K562 (cell line): ENCODE data around the gene C20orf141. TPM values are rescaled to one million over a fixed set of nuclear protein-coding genes. Genes with fewer than 3 reads are reported as not detected.

Experiments
- ASH1L ChIP-seq: fragments of 450-650 bp; IDR thresholded peaks from 2 replicates; pipeline ENCODE4 v1.6.1; 2018; ENCODE audit warnings: borderline replicate concordance, mild to moderate bottlenecking, low read depth; ENCODE audit not compliant: partially characterized antibody
- HNRNPLL ChIP-seq: fragments of 200-400 bp; formaldehyde crosslinking; IDR thresholded peaks from 2 replicates; pipeline ENCODE4 v1.6.1; 2017; ENCODE audit warnings: low read length, low read depth, mild to moderate bottlenecking; ENCODE audit not compliant: poor library complexity, severe bottlenecking
- ZNF668 ChIP-seq: fragments of 250-450 bp; sonication (Bioruptor Pico); IDR thresholded peaks from 2 replicates; pipeline ENCODE4 v1.8.0; 2022; ENCODE audit warnings: mild to moderate bottlenecking, inconsistent platforms
- polyA plus RNA-seq, 8 experiments: library from polyadenylated mRNA; depleted of rRNA in 4 of 8; stranded (reverse) in 5 of 8; unstranded in 3 of 8; fragments of >200 nt; fragmentation: Nextera tagmentation in 2 of 8; fragmentation: Illumina TruSeq in 1 of 8; extraction: Ambion mirVana in 2 of 8; extraction: Trizol in 1 of 8; gene quantifications; 2 replicates each; pipeline versions ENCODE4 v1.2.1 to v1.2.3, GENCODE V29; 2011 to 2014; ENCODE audit warnings: inconsistent platforms in 1 of 8, missing spikeins in 1 of 8
- total RNA-seq, 7 experiments: library from RNA; depleted of rRNA in 6 of 7; stranded (reverse); fragments of >200 nt in 6 of 7; fragmentation: Illumina TruSeq in 2 of 7; extraction: Trizol in 2 of 7; gene quantifications; 2 replicates each; pipeline versions ENCODE4 v1.2.1 to v1.2.3, GENCODE V29; 2011 to 2021; ENCODE audit warnings: low replicate concordance in 1 of 7
- TF ChIP-seq, protein P1 (sequence below): fragments of 450-650 bp; IDR thresholded peaks from 2 replicates; pipeline ENCODE4 v1.6.1; 2016; ENCODE audit warnings: mild to moderate bottlenecking, moderate library complexity
- TF ChIP-seq, protein P2 (sequence below): fragments of 450-650 bp; IDR thresholded peaks from 2 replicates; pipeline ENCODE4 v1.6.1; 2017; ENCODE audit warnings: antibody characterized with exemption, mild to moderate bottlenecking
- TF ChIP-seq, protein P3 (sequence below): sonication (generic); formaldehyde crosslinking; IDR thresholded peaks from 2 replicates; pipeline ENCODE4 v1.8.0; 2022; ENCODE audit warnings: mild to moderate bottlenecking, missing genetic modification reagents, borderline replicate concordance
- TF ChIP-seq, protein P4 (sequence below): IDR thresholded peaks from 2 replicates; pipeline ENCODE4 v1.6.1; 2011; ENCODE audit not compliant: insufficient read length; ENCODE audit errors: extremely low read depth

C20orf141 gene
- total and polyA plus RNA-seq, 9 of the 15 experiments (the other 6 are each of a cell fraction or from before 2014, with no cell fraction given), result not detected

DNA sequence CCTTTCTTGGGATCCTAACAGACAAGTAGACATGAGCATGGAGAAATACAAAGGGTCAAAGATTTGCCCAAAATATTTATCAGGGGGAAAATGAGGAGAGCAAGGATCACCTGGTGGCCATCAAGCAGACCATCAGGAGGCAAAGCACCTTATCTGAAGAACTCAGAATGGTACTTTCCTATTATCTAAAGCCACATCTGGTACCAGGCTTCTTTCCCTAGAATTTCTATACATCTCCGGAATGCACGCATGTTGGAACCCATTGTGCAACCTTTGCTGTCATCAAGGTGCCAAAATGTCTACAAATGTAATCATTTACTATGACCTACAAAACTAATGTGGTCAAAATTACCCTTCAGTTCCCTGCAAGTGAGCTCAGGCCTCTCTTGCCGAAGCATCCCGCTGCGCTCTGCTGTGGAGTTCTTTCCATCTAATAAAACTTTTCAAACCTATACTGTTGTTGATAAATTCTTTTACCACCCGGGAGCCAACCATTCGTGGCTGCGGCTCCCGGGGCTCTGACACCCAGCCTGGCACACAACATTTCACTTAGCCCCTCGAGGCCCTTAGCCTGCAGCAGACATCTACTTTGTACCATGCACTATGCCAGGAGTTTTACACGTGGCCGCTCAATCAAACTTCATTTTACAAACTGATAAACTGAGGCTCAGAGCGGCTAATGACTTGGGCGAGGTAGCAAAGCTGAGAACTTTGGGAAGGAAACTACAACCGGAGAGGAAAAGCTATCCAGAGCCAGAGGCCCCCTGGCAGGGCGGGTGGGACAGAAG lies 10.6 kb upstream of the C20orf141 start (continued):
- TF ChIP-seq, protein P1, sequence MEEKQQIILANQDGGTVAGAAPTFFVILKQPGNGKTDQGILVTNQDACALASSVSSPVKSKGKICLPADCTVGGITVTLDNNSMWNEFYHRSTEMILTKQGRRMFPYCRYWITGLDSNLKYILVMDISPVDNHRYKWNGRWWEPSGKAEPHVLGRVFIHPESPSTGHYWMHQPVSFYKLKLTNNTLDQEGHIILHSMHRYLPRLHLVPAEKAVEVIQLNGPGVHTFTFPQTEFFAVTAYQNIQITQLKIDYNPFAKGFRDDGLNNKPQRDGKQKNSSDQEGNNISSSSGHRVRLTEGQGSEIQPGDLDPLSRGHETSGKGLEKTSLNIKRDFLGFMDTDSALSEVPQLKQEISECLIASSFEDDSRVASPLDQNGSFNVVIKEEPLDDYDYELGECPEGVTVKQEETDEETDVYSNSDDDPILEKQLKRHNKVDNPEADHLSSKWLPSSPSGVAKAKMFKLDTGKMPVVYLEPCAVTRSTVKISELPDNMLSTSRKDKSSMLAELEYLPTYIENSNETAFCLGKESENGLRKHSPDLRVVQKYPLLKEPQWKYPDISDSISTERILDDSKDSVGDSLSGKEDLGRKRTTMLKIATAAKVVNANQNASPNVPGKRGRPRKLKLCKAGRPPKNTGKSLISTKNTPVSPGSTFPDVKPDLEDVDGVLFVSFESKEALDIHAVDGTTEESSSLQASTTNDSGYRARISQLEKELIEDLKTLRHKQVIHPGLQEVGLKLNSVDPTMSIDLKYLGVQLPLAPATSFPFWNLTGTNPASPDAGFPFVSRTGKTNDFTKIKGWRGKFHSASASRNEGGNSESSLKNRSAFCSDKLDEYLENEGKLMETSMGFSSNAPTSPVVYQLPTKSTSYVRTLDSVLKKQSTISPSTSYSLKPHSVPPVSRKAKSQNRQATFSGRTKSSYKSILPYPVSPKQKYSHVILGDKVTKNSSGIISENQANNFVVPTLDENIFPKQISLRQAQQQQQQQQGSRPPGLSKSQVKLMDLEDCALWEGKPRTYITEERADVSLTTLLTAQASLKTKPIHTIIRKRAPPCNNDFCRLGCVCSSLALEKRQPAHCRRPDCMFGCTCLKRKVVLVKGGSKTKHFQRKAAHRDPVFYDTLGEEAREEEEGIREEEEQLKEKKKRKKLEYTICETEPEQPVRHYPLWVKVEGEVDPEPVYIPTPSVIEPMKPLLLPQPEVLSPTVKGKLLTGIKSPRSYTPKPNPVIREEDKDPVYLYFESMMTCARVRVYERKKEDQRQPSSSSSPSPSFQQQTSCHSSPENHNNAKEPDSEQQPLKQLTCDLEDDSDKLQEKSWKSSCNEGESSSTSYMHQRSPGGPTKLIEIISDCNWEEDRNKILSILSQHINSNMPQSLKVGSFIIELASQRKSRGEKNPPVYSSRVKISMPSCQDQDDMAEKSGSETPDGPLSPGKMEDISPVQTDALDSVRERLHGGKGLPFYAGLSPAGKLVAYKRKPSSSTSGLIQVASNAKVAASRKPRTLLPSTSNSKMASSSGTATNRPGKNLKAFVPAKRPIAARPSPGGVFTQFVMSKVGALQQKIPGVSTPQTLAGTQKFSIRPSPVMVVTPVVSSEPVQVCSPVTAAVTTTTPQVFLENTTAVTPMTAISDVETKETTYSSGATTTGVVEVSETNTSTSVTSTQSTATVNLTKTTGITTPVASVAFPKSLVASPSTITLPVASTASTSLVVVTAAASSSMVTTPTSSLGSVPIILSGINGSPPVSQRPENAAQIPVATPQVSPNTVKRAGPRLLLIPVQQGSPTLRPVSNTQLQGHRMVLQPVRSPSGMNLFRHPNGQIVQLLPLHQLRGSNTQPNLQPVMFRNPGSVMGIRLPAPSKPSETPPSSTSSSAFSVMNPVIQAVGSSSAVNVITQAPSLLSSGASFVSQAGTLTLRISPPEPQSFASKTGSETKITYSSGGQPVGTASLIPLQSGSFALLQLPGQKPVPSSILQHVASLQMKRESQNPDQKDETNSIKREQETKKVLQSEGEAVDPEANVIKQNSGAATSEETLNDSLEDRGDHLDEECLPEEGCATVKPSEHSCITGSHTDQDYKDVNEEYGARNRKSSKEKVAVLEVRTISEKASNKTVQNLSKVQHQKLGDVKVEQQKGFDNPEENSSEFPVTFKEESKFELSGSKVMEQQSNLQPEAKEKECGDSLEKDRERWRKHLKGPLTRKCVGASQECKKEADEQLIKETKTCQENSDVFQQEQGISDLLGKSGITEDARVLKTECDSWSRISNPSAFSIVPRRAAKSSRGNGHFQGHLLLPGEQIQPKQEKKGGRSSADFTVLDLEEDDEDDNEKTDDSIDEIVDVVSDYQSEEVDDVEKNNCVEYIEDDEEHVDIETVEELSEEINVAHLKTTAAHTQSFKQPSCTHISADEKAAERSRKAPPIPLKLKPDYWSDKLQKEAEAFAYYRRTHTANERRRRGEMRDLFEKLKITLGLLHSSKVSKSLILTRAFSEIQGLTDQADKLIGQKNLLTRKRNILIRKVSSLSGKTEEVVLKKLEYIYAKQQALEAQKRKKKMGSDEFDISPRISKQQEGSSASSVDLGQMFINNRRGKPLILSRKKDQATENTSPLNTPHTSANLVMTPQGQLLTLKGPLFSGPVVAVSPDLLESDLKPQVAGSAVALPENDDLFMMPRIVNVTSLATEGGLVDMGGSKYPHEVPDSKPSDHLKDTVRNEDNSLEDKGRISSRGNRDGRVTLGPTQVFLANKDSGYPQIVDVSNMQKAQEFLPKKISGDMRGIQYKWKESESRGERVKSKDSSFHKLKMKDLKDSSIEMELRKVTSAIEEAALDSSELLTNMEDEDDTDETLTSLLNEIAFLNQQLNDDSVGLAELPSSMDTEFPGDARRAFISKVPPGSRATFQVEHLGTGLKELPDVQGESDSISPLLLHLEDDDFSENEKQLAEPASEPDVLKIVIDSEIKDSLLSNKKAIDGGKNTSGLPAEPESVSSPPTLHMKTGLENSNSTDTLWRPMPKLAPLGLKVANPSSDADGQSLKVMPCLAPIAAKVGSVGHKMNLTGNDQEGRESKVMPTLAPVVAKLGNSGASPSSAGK, result no peak
- no peak for TF ChIP-seq HNRNPLL
- TF ChIP-seq, protein P2, sequence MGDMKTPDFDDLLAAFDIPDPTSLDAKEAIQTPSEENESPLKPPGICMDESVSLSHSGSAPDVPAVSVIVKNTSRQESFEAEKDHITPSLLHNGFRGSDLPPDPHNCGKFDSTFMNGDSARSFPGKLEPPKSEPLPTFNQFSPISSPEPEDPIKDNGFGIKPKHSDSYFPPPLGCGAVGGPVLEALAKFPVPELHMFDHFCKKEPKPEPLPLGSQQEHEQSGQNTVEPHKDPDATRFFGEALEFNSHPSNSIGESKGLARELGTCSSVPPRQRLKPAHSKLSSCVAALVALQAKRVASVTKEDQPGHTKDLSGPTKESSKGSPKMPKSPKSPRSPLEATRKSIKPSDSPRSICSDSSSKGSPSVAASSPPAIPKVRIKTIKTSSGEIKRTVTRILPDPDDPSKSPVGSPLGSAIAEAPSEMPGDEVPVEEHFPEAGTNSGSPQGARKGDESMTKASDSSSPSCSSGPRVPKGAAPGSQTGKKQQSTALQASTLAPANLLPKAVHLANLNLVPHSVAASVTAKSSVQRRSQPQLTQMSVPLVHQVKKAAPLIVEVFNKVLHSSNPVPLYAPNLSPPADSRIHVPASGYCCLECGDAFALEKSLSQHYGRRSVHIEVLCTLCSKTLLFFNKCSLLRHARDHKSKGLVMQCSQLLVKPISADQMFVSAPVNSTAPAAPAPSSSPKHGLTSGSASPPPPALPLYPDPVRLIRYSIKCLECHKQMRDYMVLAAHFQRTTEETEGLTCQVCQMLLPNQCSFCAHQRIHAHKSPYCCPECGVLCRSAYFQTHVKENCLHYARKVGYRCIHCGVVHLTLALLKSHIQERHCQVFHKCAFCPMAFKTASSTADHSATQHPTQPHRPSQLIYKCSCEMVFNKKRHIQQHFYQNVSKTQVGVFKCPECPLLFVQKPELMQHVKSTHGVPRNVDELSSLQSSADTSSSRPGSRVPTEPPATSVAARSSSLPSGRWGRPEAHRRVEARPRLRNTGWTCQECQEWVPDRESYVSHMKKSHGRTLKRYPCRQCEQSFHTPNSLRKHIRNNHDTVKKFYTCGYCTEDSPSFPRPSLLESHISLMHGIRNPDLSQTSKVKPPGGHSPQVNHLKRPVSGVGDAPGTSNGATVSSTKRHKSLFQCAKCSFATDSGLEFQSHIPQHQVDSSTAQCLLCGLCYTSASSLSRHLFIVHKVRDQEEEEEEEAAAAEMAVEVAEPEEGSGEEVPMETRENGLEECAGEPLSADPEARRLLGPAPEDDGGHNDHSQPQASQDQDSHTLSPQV, result no peak
- TF ChIP-seq, protein P3, sequence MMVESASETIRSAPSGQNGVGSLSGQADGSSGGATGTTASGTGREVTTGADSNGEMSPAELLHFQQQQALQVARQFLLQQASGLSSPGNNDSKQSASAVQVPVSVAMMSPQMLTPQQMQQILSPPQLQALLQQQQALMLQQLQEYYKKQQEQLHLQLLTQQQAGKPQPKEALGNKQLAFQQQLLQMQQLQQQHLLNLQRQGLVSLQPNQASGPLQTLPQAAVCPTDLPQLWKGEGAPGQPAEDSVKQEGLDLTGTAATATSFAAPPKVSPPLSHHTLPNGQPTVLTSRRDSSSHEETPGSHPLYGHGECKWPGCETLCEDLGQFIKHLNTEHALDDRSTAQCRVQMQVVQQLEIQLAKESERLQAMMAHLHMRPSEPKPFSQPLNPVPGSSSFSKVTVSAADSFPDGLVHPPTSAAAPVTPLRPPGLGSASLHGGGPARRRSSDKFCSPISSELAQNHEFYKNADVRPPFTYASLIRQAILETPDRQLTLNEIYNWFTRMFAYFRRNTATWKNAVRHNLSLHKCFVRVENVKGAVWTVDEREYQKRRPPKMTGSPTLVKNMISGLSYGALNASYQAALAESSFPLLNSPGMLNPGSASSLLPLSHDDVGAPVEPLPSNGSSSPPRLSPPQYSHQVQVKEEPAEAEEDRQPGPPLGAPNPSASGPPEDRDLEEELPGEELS, result no peak
- no peak for TF ChIP-seq ZNF668 (CRISPR knock-in tag)
- TF ChIP-seq ASH1L, result no peak
- TF ChIP-seq, protein P4, sequence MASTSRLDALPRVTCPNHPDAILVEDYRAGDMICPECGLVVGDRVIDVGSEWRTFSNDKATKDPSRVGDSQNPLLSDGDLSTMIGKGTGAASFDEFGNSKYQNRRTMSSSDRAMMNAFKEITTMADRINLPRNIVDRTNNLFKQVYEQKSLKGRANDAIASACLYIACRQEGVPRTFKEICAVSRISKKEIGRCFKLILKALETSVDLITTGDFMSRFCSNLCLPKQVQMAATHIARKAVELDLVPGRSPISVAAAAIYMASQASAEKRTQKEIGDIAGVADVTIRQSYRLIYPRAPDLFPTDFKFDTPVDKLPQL, result no peak
